Esophagus squamous epithelium (tissue), 5 donors: ENCODE results near the gene RFX8. TPM values are rescaled to one million over a fixed set of nuclear protein-coding genes. Genes with fewer than 3 reads are reported as not detected.

Experiments
- DNase-seq: peaks from one replicate; lab custom pipeline; 2025; lab: John Stamatoyannopoulos, UW
- H3K27ac ChIP-seq, 4 donors: fragments of 200-600 bp; sonication (generic); one replicate each; pipeline ENCODE4 v1.5.1; 2016 to 2019; ENCODE audit warnings: mild to moderate bottlenecking in 1 of 4
- H3K27me3 ChIP-seq, 4 donors: fragments of 200-600 bp; sonication (generic); 1 replicate in 3 of 4; 2 replicates in 1 of 4; pipeline versions ENCODE4 v1.5.1 to v1.6.0; 2017 to 2021; ENCODE audit warnings: antibody characterized with exemption in 1 of 4
- H3K36me3 ChIP-seq, 3 donors: fragments of 200-600 bp; sonication (generic); one replicate each; pipeline ENCODE4 v1.5.1; 2016 to 2019
- H3K4me1 ChIP-seq, 3 donors: fragments of 200-600 bp; sonication (generic); one replicate each; pipeline ENCODE4 v1.5.1; 2017 to 2019
- H3K4me3 ChIP-seq, 4 donors: fragments of 200-600 bp; sonication (generic); 1 replicate in 3 of 4; 2 replicates in 1 of 4; pipeline ENCODE4 v1.5.1; 2016 to 2019; ENCODE audit warnings: mild to moderate bottlenecking in 2 of 4, moderate library complexity in 1 of 4
- H3K9me3 ChIP-seq, 3 donors: fragments of 200-600 bp; sonication (generic); one replicate each; pipeline ENCODE4 v1.5.1; 2016 to 2019
- POLR2A ChIP-seq, 4 donors: fragments of 450-650 bp; IDR thresholded peaks; one replicate each; pipeline ENCODE4 v1.6.1; 2017; ENCODE audit warnings: antibody characterized with exemption in 4 of 4, mild to moderate bottlenecking in 4 of 4, moderate library complexity in 3 of 4
- WGBS, 2 donors: methylation state at CpG; one replicate each; pipeline ENCODE4 v1.1.5; 2018; 5-methylcytosine and 5-hydroxymethylcytosine counted together
- intact Hi-C: fragments of 100-400 bp; cut with DNase I; formaldehyde crosslinking; loops from one replicate; pipeline ENCODE4 v1.15.0; 2022
- total RNA-seq, 4 donors: library from RNA; depleted of rRNA; stranded (reverse); fragments of >200 nt; gene quantifications; one replicate each; pipeline ENCODE4 v1.1.0, GENCODE V29; 2016
- TF ChIP-seq, protein P1 (sequence below), 6 experiments: fragments of 450-650 bp in 4 of 6; fragments of 200-600 bp in 2 of 6; sonication (generic) in 2 of 6; IDR thresholded peaks; one replicate each; pipeline ENCODE4 v1.5.1; 2016 to 2019; ENCODE audit warnings: antibody characterized with exemption in 6 of 6, mild to moderate bottlenecking in 4 of 6, moderate library complexity in 4 of 6
- donor health status: DM: yes; HTN: yes; CAD: no.

RFX8 gene
- total RNA-seq, 4 donors from 2014 or later: 0.57 TPM; not detected in 3

DNA sequence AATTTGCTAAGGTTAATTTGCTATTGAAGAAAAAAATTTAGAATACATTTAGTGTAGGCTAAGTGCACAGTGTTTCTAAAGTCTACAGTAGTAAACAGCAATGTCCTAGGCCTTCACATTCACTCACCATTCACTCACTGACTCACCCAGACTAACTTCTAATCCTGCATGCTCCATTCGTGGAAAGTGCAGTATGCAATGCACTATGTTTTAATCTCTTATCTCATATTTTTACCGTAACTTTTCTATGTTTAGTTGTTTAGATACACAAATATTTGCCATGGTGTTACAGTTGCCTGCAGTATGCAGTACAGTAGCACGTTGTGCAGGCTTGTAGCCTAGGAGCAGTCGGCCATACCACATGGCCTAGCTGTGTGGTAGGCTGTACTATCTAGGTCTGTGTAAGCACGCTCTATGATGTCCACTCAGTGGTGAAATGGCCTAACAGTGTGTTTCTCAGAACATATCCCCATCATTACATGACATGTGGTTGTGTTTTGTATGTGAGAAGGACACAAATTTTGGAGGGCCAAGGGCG is 18.1 kb upstream of the RFX8 start:
- no peak for DNase-seq
- H3K27me3 ChIP-seq: no peaks in the 10 kb centered on the region
- WGBS, 2 donors: 79 to 88% methylated on average over 6 of the region's 6 CpGs
- no peak overlapping the region for H3K4me3 ChIP-seq
- intact Hi-C loops: no loop called here
- H3K9me3 ChIP-seq: no peaks in the 10 kb centered on the region
- H3K4me1 ChIP-seq: no peaks in the 10 kb centered on the region
- TF ChIP-seq, protein P1, sequence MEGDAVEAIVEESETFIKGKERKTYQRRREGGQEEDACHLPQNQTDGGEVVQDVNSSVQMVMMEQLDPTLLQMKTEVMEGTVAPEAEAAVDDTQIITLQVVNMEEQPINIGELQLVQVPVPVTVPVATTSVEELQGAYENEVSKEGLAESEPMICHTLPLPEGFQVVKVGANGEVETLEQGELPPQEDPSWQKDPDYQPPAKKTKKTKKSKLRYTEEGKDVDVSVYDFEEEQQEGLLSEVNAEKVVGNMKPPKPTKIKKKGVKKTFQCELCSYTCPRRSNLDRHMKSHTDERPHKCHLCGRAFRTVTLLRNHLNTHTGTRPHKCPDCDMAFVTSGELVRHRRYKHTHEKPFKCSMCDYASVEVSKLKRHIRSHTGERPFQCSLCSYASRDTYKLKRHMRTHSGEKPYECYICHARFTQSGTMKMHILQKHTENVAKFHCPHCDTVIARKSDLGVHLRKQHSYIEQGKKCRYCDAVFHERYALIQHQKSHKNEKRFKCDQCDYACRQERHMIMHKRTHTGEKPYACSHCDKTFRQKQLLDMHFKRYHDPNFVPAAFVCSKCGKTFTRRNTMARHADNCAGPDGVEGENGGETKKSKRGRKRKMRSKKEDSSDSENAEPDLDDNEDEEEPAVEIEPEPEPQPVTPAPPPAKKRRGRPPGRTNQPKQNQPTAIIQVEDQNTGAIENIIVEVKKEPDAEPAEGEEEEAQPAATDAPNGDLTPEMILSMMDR (IDR thresholded peaks at IDR 0.05): no peak
- TF ChIP-seq POLR2A (IDR thresholded peaks at IDR 0.05): no peak
- no peak overlapping the region for H3K27ac ChIP-seq
- H3K36me3 ChIP-seq: no peaks in the 10 kb centered on the region

DNA sequence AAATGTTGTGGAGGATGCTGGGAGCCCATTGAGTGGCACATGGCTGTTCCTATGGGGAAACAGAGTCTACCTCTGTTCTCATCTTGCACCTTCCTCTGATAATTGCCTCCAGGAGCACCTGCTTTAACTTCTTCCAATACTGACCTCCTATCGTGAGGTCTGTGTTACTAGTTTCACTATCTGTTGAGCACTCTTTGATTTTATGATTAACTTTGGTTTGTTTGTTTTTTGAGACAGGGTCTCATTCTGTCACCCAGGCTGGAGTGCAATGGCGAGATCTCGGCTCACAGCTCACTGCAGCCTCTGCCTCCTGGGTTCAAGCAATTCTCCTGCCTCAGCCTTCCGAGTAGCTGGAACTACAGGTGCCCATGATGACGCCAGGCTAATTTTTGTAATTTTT is 12.1 kb upstream of the RFX8 start:
- no peaks in the 10 kb centered on the region for H3K27me3 ChIP-seq
- WGBS, 2 donors: 78 to 86% methylated on average over 5 of the region's 5 CpGs
- H3K36me3 ChIP-seq: no peaks in the 10 kb centered on the region
- no peaks in the 10 kb centered on the region for H3K4me1 ChIP-seq
- no peaks in the 10 kb centered on the region for H3K9me3 ChIP-seq
- TF ChIP-seq, protein P1 (IDR thresholded peaks at IDR 0.05): no peak
- no peak for TF ChIP-seq POLR2A (IDR thresholded peaks at IDR 0.05)
- H3K27ac ChIP-seq: no peak overlapping the region
- intact Hi-C loops: no loop called here
- no peak for DNase-seq
- H3K4me3 ChIP-seq: no peak overlapping the region

DNA sequence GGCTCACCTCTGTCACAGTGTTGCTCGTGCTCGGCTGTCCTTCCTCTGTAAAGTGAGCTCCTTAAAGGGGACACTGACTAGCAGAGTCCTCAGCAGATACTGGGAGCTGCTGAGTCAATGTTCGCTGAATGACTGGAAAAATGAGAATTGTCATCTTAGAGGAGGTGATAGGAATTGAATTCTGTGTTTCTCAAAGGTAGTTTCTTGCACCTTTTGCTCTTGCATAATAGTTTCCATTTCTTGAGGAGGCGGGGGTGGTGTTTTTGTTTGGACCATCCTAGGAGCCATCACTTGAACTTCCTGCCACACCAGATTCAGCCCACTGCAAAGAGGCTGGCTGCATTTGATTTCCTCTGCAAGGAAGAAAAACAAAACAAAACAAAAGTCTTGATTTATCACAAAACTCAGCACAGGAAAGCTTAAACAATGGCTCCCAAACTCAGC is 11.4 kb upstream of the RFX8 start:
- Histone ChIP-seq H3K27me3 (no peaks in the 10 kb centered on the region), H3K9me3 (no peaks in the 10 kb centered on the region), H3K27ac (no peak overlapping the region), H3K36me3 (no peaks in the 10 kb centered on the region), H3K4me1 (no peaks in the 10 kb centered on the region), H3K4me3 (no peak overlapping the region)
- intact Hi-C loops: no loop called here
- no peak for DNase-seq
- TF ChIP-seq, protein P1 (IDR thresholded peaks at IDR 0.05): no peak
- no peak for TF ChIP-seq POLR2A (IDR thresholded peaks at IDR 0.05)
- WGBS, 2 donors: 62 to 64% methylated on average over 4 of the region's 4 CpGs

DNA sequence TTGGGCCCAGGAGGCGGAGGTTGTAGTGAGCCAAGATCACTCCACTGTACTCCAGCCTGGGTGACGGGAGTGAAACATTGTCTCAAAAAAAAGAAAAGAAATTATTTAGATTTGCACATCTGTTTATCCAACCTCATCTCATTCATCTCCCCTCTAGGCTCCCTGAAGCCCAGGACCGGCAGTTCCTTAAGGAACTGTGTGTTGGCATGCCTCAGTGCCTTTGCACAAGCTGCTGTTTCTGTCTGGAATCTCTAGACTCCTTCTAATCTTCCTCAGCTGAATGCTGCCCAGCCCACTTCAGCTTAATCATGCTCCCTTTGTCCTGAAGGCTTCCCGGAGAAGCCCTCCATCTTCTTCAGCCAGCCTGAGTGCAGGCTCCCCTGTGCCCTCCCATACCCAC is 10.9 kb upstream of the RFX8 start:
- intact Hi-C loops: no loop called here
- H3K27ac ChIP-seq: no peak overlapping the region
- 83 to 93% methylated on average over 4 of the region's 4 CpGs for WGBS, 2 donors
- no peak for DNase-seq
- no peaks in the 10 kb centered on the region for H3K4me1 ChIP-seq
- H3K4me3 ChIP-seq: no peak overlapping the region
- H3K9me3 ChIP-seq: no peaks in the 10 kb centered on the region
- no peaks in the 10 kb centered on the region for H3K27me3 ChIP-seq
- no peak for TF ChIP-seq POLR2A (IDR thresholded peaks at IDR 0.05)
- TF ChIP-seq, protein P1 (IDR thresholded peaks at IDR 0.05): no peak
- H3K36me3 ChIP-seq: no peaks in the 10 kb centered on the region

DNA sequence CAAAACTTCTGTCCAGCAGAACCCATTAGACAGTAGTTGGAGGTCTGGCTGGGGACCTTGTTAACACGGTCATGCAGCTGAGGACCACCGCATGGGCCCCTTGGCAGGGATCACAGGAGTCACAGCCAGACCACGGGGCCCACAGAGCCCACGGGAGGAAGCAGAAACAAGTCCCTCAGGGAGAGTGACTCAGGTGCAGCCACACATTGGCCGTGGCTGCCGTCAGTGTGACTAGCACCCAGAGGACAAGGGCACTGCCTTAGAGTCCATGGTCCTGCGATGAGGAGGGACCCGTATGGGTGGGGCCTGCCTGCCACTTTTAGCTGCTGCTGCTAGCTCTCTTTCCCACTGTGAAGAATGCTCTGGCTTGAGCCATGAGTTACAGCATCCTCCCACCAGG is 5.9 kb upstream of the RFX8 start:
- Histone ChIP-seq H3K36me3 (no peaks in the 10 kb centered on the region), H3K4me3 (no peak overlapping the region), H3K27me3 (no peaks in the 10 kb centered on the region), H3K4me1 (no peaks in the 10 kb centered on the region), H3K9me3 (no peaks in the 10 kb centered on the region), H3K27ac (no peak overlapping the region)
- DNase-seq: no peak
- intact Hi-C loops: no loop called here
- no peak for TF ChIP-seq POLR2A (IDR thresholded peaks at IDR 0.05)
- TF ChIP-seq, protein P1 (IDR thresholded peaks at IDR 0.05): no peak
- 84 to 94% methylated on average over 3 to 7 of the region's 8 CpGs for WGBS, 2 donors
